ENCODE measurements around the gene RAPH1.
A peak's percentile ranks its signal among the peaks of the same experiment; 100 is the strongest.

The RAPH1 gene

GRCh38 chr2:203462308-203462707 is 72.8 kb downstream of the RAPH1 start:
- DNase-seq (ENCODE audit: insufficient read length, low spot score) = no peak
- TF ChIP-seq CTCF (IDR thresholded peaks at IDR 0.05; ENCODE audit: insufficient read depth, missing control alignments) = no peak
- FAIRE-seq = no peak

GRCh38 chr2:203461746-203462145 is 73.4 kb downstream of the RAPH1 start:
- no peak for TF ChIP-seq CTCF (IDR thresholded peaks at IDR 0.05; ENCODE audit: insufficient read depth, missing control alignments)
- FAIRE-seq = no peak
- DNase-seq (ENCODE audit: insufficient read length, low spot score) = no peak

GRCh38 chr2:203455209-203455608 is 79.9 kb downstream of the RAPH1 start:
- no peak for TF ChIP-seq CTCF (IDR thresholded peaks at IDR 0.05; ENCODE audit: insufficient read depth, missing control alignments)
- DNase-seq (ENCODE audit: insufficient read length, low spot score) = no peak
- no peak for FAIRE-seq

- peak; percentile 80 for TF ChIP-seq CTCF (IDR thresholded peaks at IDR 0.05; ENCODE audit: insufficient read depth, missing control alignments)
- DNase-seq (ENCODE audit: insufficient read length, low spot score) (no peak), FAIRE-seq (peak; percentile 94)
These were observed 81.1 kb downstream of the RAPH1 start for GRCh38 chr2:203453858-203454451.

GRCh38 chr2:203451689-203452088 is 83.4 kb downstream of the RAPH1 start:
- no peak for DNase-seq (ENCODE audit: insufficient read length, low spot score)
- FAIRE-seq = no peak

GRCh38 chr2:203451011-203451410 is 84.1 kb downstream of the RAPH1 start:
- DNase-seq (ENCODE audit: insufficient read length, low spot score) = no peak
- no peak for FAIRE-seq
- no peak for TF ChIP-seq CTCF (IDR thresholded peaks at IDR 0.05; ENCODE audit: insufficient read depth, missing control alignments)

More at GRCh38 chr2:203451689-203452088, 83.4 kb downstream of the RAPH1 start:
- no peak for TF ChIP-seq CTCF (IDR thresholded peaks at IDR 0.05; ENCODE audit: insufficient read depth, missing control alignments)

- FAIRE-seq (no peak), DNase-seq (ENCODE audit: insufficient read length, low spot score) (no peak)
- TF ChIP-seq CTCF (IDR thresholded peaks at IDR 0.05; ENCODE audit: insufficient read depth, missing control alignments) = no peak
These were observed 84.5 kb downstream of the RAPH1 start for GRCh38 chr2:203450561-203450960.

Data from D721Med (cell line).